HepG2 (cell line): Measurements from ENCODE around the gene ATAD2B. TPM values are rescaled to one million over a fixed set of nuclear protein-coding genes. Genes with fewer than 3 reads are reported as not detected.

Experiments
- ATAC-seq: fragments of 200-7000 bp; cut with Tn5 transposase; 3 replicates; pipeline ENCODE4 v1.9.1; 2020; ENCODE audit warnings: mild to moderate bottlenecking, moderate library complexity
- BruUV-seq: library from RNA; stranded (reverse); fragments of 400-500 nt; replicated peaks from 2 replicates; lab custom pipeline; 2021; lab: Mats Ljungman, UMichigan
- CTCF ChIA-PET: fragments of 300-600 bp; formaldehyde crosslinking; extraction: SDS; loops from one replicate; lab custom pipeline; 2021; ENCODE audit warnings: low total read pairs, inconsistent platforms, low intra/inter-chr PET ratio; lab: Yijun Ruan, JAX
- POLR2A ChIA-PET: fragments of 350-600 bp; sonication (Branson Sonifier 250); formaldehyde crosslinking; loops from one replicate; lab custom pipeline; 2020; ENCODE audit warnings: antibody characterized with exemption, inconsistent platforms; lab: Yijun Ruan, JAX
- DNase-seq: peaks from one replicate; pipeline ENCODE4 v3.0.0-alpha.2; 2015; ENCODE audit warnings: low spot score
- FAIRE-seq: peaks from 3 replicates; lab custom pipeline; 2011; peaks lifted over from hg19 to GRCh38; lab: Jason Lieb, UNC
- H2AFZ ChIP-seq: one replicate; pipeline ENCODE4 v1.6.1; 2011; ENCODE audit warnings: low read length, inconsistent platforms
- H3K27ac ChIP-seq: fragments of 300-600 bp; 3 replicates; pipeline ENCODE4 v1.8.0; 2011; ENCODE audit warnings: mixed run types, mild to moderate bottlenecking, mixed read lengths, low read length, inconsistent platforms; ENCODE audit not compliant: insufficient read depth; ENCODE audit errors: extremely low read length
- H3K27me3 ChIP-seq, 2 experiments: fragments of 200-600 bp in 1 of 2; 2 replicates in 1 of 2; 3 replicates in 1 of 2; pipeline versions ENCODE4 v1.6.0 to v1.8.0; 2011; ENCODE audit warnings: low read length in 2 of 2, mild to moderate bottlenecking in 2 of 2, moderate library complexity in 2 of 2, inconsistent platforms in 1 of 2; ENCODE audit not compliant: insufficient read depth in 2 of 2, control insufficient read depth in 1 of 2
- H3K36me3 ChIP-seq, 2 experiments: fragments of 200-600 bp in 1 of 2; replicated peaks in 1 of 2; 2 replicates in 1 of 2; 3 replicates in 1 of 2; pipeline versions ENCODE4 v1.5.1 to v1.8.0; 2011; ENCODE audit warnings: low read length in 2 of 2, inconsistent platforms in 1 of 2; ENCODE audit not compliant: insufficient read depth in 2 of 2, control insufficient read depth in 1 of 2
- H3K4me1 ChIP-seq: 2 replicates; pipeline ENCODE4 v1.5.1; 2012; ENCODE audit warnings: low read length, inconsistent platforms; ENCODE audit not compliant: insufficient read depth
- H3K4me2 ChIP-seq: 2 replicates; pipeline ENCODE4 v1.6.0; 2011; ENCODE audit warnings: low read depth, low read length, inconsistent platforms
- H3K4me3 ChIP-seq, 3 experiments: fragments of 200-600 bp in 1 of 3; sonication (generic), shearing (Covaris generic) in 1 of 3; replicated peaks in 1 of 3; 2 replicates each; pipeline ENCODE4 v1.5.1; 2011 to 2016; ENCODE audit warnings: low read length in 3 of 3, inconsistent platforms in 2 of 3, low read depth in 2 of 3, mild to moderate bottlenecking in 2 of 3, control low read depth in 1 of 3, mixed read lengths in 1 of 3; ENCODE audit not compliant: insufficient read depth in 1 of 3
- H3K79me2 ChIP-seq: one replicate; pipeline ENCODE4 v1.6.1; 2011; ENCODE audit warnings: low read length, inconsistent platforms; ENCODE audit not compliant: insufficient read depth
- H3K9ac ChIP-seq: 2 replicates; pipeline ENCODE4 v1.6.0; 2011; ENCODE audit warnings: mild to moderate bottlenecking, low read depth, low read length, inconsistent platforms; ENCODE audit not compliant: insufficient read depth
- H3K9me3 ChIP-seq: 2 replicates; pipeline ENCODE4 v1.5.1; 2012; ENCODE audit warnings: mild to moderate bottlenecking, low read length
- H4K20me1 ChIP-seq: 2 replicates; pipeline ENCODE4 v1.6.0; 2011; ENCODE audit warnings: inconsistent platforms, mild to moderate bottlenecking, low read length, moderate library complexity; ENCODE audit not compliant: insufficient read depth
- ARID3A ChIP-seq: IDR thresholded peaks from 2 replicates; pipeline ENCODE4 v1.6.1; 2012; ENCODE audit warnings: low read depth, low read length, improper control_type of control experiment
- CTCF ChIP-seq: sonication (generic); formaldehyde crosslinking; IDR thresholded peaks from 2 replicates; pipeline ENCODE4 v1.5.0; 2020; ENCODE audit warnings: mild to moderate bottlenecking, missing genetic modification reagents, moderate library complexity
- GPBP1L1 ChIP-seq: sonication (generic); formaldehyde crosslinking; IDR thresholded peaks from 2 replicates; pipeline ENCODE4 v1.5.0; 2020; ENCODE audit warnings: mild to moderate bottlenecking, missing genetic modification reagents
- IRF2 ChIP-seq: IDR thresholded peaks from 2 replicates; pipeline ENCODE4 v1.6.1; 2018; ENCODE audit warnings: missing genetic modification reagents, missing compliant biosample characterization
- LCORL ChIP-seq, 2 experiments: fragments of 450-650 bp in 1 of 2; sonication (generic) in 1 of 2; formaldehyde crosslinking in 1 of 2; IDR thresholded peaks; 2 replicates each; pipeline versions ENCODE4 v1.5.0 to v1.6.1; 2017 to 2020; ENCODE audit warnings: antibody characterized with exemption in 1 of 2, missing genetic modification reagents in 1 of 2
- MIXL1 ChIP-seq: IDR thresholded peaks from 2 replicates; pipeline ENCODE4 v1.6.1; 2016
- NR2F1 ChIP-seq, 2 experiments: fragments of 450-650 bp in 1 of 2; formaldehyde crosslinking in 1 of 2; IDR thresholded peaks; 2 replicates each; pipeline versions ENCODE4 v1.5.0 to v1.6.1; 2016 to 2020; ENCODE audit warnings: mild to moderate bottlenecking in 1 of 2, missing compliant biosample characterization in 1 of 2, missing genetic modification reagents in 1 of 2, moderate library complexity in 1 of 2
- RAD21 ChIP-seq: fragments of 450-650 bp; formaldehyde crosslinking; IDR thresholded peaks from 2 replicates; pipeline ENCODE4 v1.5.0; 2020; ENCODE audit warnings: mild to moderate bottlenecking
- SMC3 ChIP-seq: IDR thresholded peaks from 2 replicates; pipeline ENCODE4 v1.6.1; 2011; ENCODE audit warnings: low read length, improper control_type of control experiment
- STAG1 ChIP-seq: sonication (generic); formaldehyde crosslinking; IDR thresholded peaks from 2 replicates; pipeline ENCODE4 v1.4.0; 2020; ENCODE audit warnings: missing genetic modification reagents
- TERF1 ChIP-seq: sonication (generic); formaldehyde crosslinking; IDR thresholded peaks from 2 replicates; pipeline ENCODE4 v1.8.0; 2022; ENCODE audit warnings: mild to moderate bottlenecking, missing genetic modification reagents, moderate library complexity
- ZBTB43 ChIP-seq: sonication (generic); formaldehyde crosslinking; conservative IDR thresholded peaks from 2 replicates; pipeline ENCODE4 v1.4.0; 2020; ENCODE audit warnings: missing genetic modification reagents
- ZNF362 ChIP-seq: sonication (generic); formaldehyde crosslinking; IDR thresholded peaks from 2 replicates; pipeline ENCODE4 v1.4.0; 2020; ENCODE audit warnings: missing genetic modification reagents, mild to moderate bottlenecking, borderline replicate concordance
- ZNF839 ChIP-seq: sonication (generic); formaldehyde crosslinking; IDR thresholded peaks from 2 replicates; pipeline ENCODE4 v1.4.0; 2020; ENCODE audit warnings: missing genetic modification reagents, mild to moderate bottlenecking, borderline replicate concordance
- WGBS: methylation state at CpG from one replicate; pipeline ENCODE4 v1.1.6; 2017; ENCODE audit warnings: low lambda C conversion rate; 5-methylcytosine and 5-hydroxymethylcytosine counted together
- in situ Hi-C: cut with HindIII; loops from 2 replicates; pipeline ENCODE4 v1.10.0; 2017; ENCODE audit warnings: low pct_unique_long_range_greater_than_20kb; ENCODE audit not compliant: extremely low pct_ligation_motif_present
- intact Hi-C: fragments of 100-400 bp; cut with micrococcal nuclease; formaldehyde crosslinking; loops from one replicate; pipeline ENCODE4 v1.10.0; 2022; ENCODE audit not compliant: unreplicated experiment
- polyA plus RNA-seq, 8 experiments: library from polyadenylated mRNA; depleted of rRNA in 3 of 8; stranded (reverse) in 7 of 8; unstranded in 1 of 8; fragments of >200 nt; fragmentation: Illumina TruSeq in 4 of 8; extraction: Trizol in 4 of 8; gene quantifications; 2 replicates each; pipeline versions ENCODE4 v1.2.1 to v1.2.3, GENCODE V29; 2011 to 2016; ENCODE audit warnings: low read depth in 4 of 8, missing spikeins in 1 of 8, mixed read lengths in 1 of 8; ENCODE audit not compliant: insufficient read depth in 1 of 8
- total RNA-seq, 5 experiments: library from RNA; depleted of rRNA; stranded (reverse); fragments of >200 nt; fragmentation: Illumina TruSeq; extraction: Trizol; gene quantifications; 2 replicates each; pipeline ENCODE4 v1.2.3, GENCODE V29; 2016; ENCODE audit warnings: low read depth in 1 of 5

The ATAD2B gene
- total and polyA plus RNA-seq, 2 of the 13 experiments (the other 11 are each of a cell fraction or from before 2014, with no cell fraction given): 5.3 to 22.2 TPM

- POLR2A ChIA-PET: interaction anchor here (1.0 to 1.7 kb wide), 3 partner anchors 102 to 259 kb away, joined by 4 to 12 read pairs (median 8); partner anchors contain the start of genes ATAD2B, SF3B6 and TP53I3
- in situ Hi-C loops: loop anchor here (10.0 kb wide), 1 partner anchor 340 kb away; no protein-coding TSS in a partner anchor
- WGBS: 75% methylated on average over 2 of the region's 2 CpGs
These were observed 102.1 kb downstream of the ATAD2B start for GRCh38 chr2:23824777-23825212.

More at GRCh38 chr2:23824777-23825212, 102.1 kb downstream of the ATAD2B start:
- Histone ChIP-seq H3K79me2 (no peaks in the 10 kb centered on the region), H3K27ac (no peak overlapping the region), H3K27me3 (no peaks in the 10 kb centered on the region), H3K4me3 (no peak overlapping the region), H3K9me3 (no peaks in the 10 kb centered on the region), H3K4me2 (no peak overlapping the region), H3K36me3 (peaks cover 6 to 15% of the 10 kb centered on the region in 2 experiments), H3K4me1 (peaks cover 8% of the 10 kb centered on the region), H2AFZ (no peak overlapping the region), H3K9ac (no peak overlapping the region), H4K20me1 (no peaks in the 10 kb centered on the region)
- TF ChIP-seq STAG1 (CRISPR knock-in tag): peak; percentile 82
- TF ChIP-seq LCORL (IDR thresholded peaks at IDR 0.05): no peak
- 0 out of 2 replicates have a peak, but pooled peaks have one; percentile 10 for TF ChIP-seq LCORL (CRISPR knock-in tag; IDR thresholded peaks at IDR 0.05)
- 0 out of 2 replicates have a peak, but pooled peaks have one; percentile 50 for TF ChIP-seq MIXL1 (CRISPR knock-in tag)
- TF ChIP-seq CTCF (CRISPR knock-in tag): peak; percentile 77
- TF ChIP-seq TERF1 (CRISPR knock-in tag): no peak
- TF ChIP-seq ZNF839 (CRISPR knock-in tag): no peak
- peak; percentile 71; the same call in 1 of the 2 replicates for TF ChIP-seq ZNF362
- TF ChIP-seq RAD21 (CRISPR knock-in tag): peak; percentile 47; the same call in 1 of the 2 replicates
- peak; percentile 74; the same call in 1 of the 2 replicates for TF ChIP-seq ARID3A
- TF ChIP-seq IRF2 (CRISPR knock-in tag): no peak
- TF ChIP-seq GPBP1L1 (CRISPR knock-in tag): no peak
- TF ChIP-seq SMC3: peak; percentile 61; the same call in 1 of the 2 replicates
- no peak for TF ChIP-seq NR2F1 (CRISPR knock-in tag; IDR thresholded peaks at IDR 0.05)
- no peak for TF ChIP-seq ZBTB43 (CRISPR knock-in tag)
- FAIRE-seq (peak; percentile 74), ATAC-seq (peak; percentile 78), DNase-seq (peak; percentile 51)
- no TSS peak for BruUV-seq
- intact Hi-C loops: loop anchor here (1.0 to 10.0 kb wide), 4 partner anchors 100 to 340 kb away; partner anchors contain the start of genes ATAD2B and TP53I3
- CTCF ChIA-PET: interaction anchor here (2.2 to 2.6 kb wide), 2 partner anchors 236 to 339 kb away, joined by 7 to 20 read pairs; no protein-coding TSS in a partner anchor
